Measurements from ENCODE around the gene GHR.
A peak's percentile ranks its signal among the peaks of the same experiment; 100 is the strongest.

Gene GHR

GRCh38 chr5:42390115-42390514, 33.1 kb upstream of the GHR start:
- H3K4me3 ChIP-seq (ENCODE audit: low read depth, low read length) = no peak overlapping the region
- no peaks in the 10 kb centered on the region for H3K9me3 ChIP-seq (ENCODE audit: control insufficient read depth, insufficient read depth, low read depth, low read length)
- no peak overlapping the region for H3K27ac ChIP-seq (ENCODE audit: extremely low read depth, low read depth, low read length)
- POLR2A ChIA-PET = no interaction called here
- CTCF ChIA-PET = no interaction called here
- no peaks in the 10 kb centered on the region for H3K36me3 ChIP-seq (ENCODE audit: control insufficient read depth in 2 of 2, insufficient read depth in 1 of 2, low read length in 2 of 2)
- no peaks in the 10 kb centered on the region for H3K4me1 ChIP-seq (ENCODE audit: control insufficient read depth, insufficient read depth, low read length)
- TF ChIP-seq, protein P1, sequence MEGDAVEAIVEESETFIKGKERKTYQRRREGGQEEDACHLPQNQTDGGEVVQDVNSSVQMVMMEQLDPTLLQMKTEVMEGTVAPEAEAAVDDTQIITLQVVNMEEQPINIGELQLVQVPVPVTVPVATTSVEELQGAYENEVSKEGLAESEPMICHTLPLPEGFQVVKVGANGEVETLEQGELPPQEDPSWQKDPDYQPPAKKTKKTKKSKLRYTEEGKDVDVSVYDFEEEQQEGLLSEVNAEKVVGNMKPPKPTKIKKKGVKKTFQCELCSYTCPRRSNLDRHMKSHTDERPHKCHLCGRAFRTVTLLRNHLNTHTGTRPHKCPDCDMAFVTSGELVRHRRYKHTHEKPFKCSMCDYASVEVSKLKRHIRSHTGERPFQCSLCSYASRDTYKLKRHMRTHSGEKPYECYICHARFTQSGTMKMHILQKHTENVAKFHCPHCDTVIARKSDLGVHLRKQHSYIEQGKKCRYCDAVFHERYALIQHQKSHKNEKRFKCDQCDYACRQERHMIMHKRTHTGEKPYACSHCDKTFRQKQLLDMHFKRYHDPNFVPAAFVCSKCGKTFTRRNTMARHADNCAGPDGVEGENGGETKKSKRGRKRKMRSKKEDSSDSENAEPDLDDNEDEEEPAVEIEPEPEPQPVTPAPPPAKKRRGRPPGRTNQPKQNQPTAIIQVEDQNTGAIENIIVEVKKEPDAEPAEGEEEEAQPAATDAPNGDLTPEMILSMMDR (tag by site-specific recombination; IDR thresholded peaks at IDR 0.05) = no peak
- TF ChIP-seq ZFP37 (tag by site-specific recombination; IDR thresholded peaks at IDR 0.05) = no peak
- TF ChIP-seq ZNF16 (tag by site-specific recombination; IDR thresholded peaks at IDR 0.05; ENCODE audit: low read depth) = no peak
- TF ChIP-seq, protein P2, sequence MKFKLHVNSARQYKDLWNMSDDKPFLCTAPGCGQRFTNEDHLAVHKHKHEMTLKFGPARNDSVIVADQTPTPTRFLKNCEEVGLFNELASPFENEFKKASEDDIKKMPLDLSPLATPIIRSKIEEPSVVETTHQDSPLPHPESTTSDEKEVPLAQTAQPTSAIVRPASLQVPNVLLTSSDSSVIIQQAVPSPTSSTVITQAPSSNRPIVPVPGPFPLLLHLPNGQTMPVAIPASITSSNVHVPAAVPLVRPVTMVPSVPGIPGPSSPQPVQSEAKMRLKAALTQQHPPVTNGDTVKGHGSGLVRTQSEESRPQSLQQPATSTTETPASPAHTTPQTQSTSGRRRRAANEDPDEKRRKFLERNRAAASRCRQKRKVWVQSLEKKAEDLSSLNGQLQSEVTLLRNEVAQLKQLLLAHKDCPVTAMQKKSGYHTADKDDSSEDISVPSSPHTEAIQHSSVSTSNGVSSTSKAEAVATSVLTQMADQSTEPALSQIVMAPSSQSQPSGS (tag by site-specific recombination; IDR thresholded peaks at IDR 0.05; ENCODE audit: low read depth) = no peak
- no peak for TF ChIP-seq ZXDB (tag by site-specific recombination; IDR thresholded peaks at IDR 0.05)
- TF ChIP-seq HOXC10 (CRISPR knock-in tag; IDR thresholded peaks at IDR 0.05) = no peak
- TF ChIP-seq, protein P3, sequence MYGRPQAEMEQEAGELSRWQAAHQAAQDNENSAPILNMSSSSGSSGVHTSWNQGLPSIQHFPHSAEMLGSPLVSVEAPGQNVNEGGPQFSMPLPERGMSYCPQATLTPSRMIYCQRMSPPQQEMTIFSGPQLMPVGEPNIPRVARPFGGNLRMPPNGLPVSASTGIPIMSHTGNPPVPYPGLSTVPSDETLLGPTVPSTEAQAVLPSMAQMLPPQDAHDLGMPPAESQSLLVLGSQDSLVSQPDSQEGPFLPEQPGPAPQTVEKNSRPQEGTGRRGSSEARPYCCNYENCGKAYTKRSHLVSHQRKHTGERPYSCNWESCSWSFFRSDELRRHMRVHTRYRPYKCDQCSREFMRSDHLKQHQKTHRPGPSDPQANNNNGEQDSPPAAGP (tag by site-specific recombination; IDR thresholded peaks at IDR 0.05) = no peak
- TF ChIP-seq ZBTB17 (tag by site-specific recombination; IDR thresholded peaks at IDR 0.05) = no peak
- no peak for TF ChIP-seq PRDM4 (tag by site-specific recombination; IDR thresholded peaks at IDR 0.05)
- no peak for TF ChIP-seq ZNF645 (tag by site-specific recombination; IDR thresholded peaks at IDR 0.05)
- TF ChIP-seq ZNF529 (tag by site-specific recombination; IDR thresholded peaks at IDR 0.05; ENCODE audit: insufficient replicate concordance) = no peak
- TF ChIP-seq ZBTB7A (tag by site-specific recombination; IDR thresholded peaks at IDR 0.05; ENCODE audit: low read depth) = no peak
- no peak for TF ChIP-seq ZNF677 (tag by site-specific recombination; IDR thresholded peaks at IDR 0.05)
- TF ChIP-seq SP7 (tag by site-specific recombination; IDR thresholded peaks at IDR 0.05) = no peak
- no peak for TF ChIP-seq ZNF366 (tag by site-specific recombination; conservative IDR thresholded peaks at IDR 0.05)
- no peak for TF ChIP-seq SCRT1 (tag by site-specific recombination; IDR thresholded peaks at IDR 0.05; ENCODE audit: borderline replicate concordance)
- TF ChIP-seq ZNF623 (tag by site-specific recombination; IDR thresholded peaks at IDR 0.05) = no peak
- TF ChIP-seq ZNF394 (tag by site-specific recombination; IDR thresholded peaks at IDR 0.05; ENCODE audit: borderline replicate concordance) = no peak

DNA sequence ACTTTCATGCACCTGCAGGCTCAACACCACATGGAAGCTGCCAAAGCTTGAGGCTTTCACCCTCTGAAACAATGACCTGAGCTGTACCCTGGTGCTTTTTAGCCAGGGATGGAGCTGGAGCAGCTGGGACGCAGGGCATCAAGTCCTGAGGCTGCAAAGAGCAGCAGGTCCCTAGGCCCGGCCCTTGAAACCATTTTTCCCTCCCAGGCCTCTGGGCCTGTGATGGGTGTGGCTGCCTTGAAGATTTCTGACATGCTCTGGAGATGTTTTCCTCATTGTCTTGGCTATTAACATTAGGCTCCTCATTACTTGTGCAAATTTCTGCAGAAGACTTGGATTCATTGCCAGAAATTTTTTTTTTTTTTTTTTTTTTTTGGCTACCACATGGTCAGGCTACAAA, 30.3 kb upstream of the GHR start:
- Histone ChIP-seq H3K9me3 (ENCODE audit: control insufficient read depth, insufficient read depth, low read depth, low read length) (no peaks in the 10 kb centered on the region), H3K4me1 (ENCODE audit: control insufficient read depth, insufficient read depth, low read length) (no peaks in the 10 kb centered on the region), H3K27ac (ENCODE audit: extremely low read depth, low read depth, low read length) (no peak overlapping the region), H3K4me3 (ENCODE audit: low read depth, low read length) (no peak overlapping the region), H3K36me3 (ENCODE audit: control insufficient read depth in 2 of 2, insufficient read depth in 1 of 2, low read length in 2 of 2) (no peaks in the 10 kb centered on the region)
- TF ChIP-seq SETDB1 (IDR thresholded peaks at IDR 0.05; ENCODE audit: insufficient read length, low read length) (peak; percentile 35), ZBTB20 (tag by site-specific recombination; IDR thresholded peaks at IDR 0.05) (no peak), PBX3 (CRISPR knock-in tag; IDR thresholded peaks at IDR 0.05) (no peak), ZNF791 (tag by site-specific recombination; IDR thresholded peaks at IDR 0.05) (no peak), ZNF529 (tag by site-specific recombination; IDR thresholded peaks at IDR 0.05; ENCODE audit: insufficient replicate concordance) (no peak), ZNF585B (tag by site-specific recombination; IDR thresholded peaks at IDR 0.05) (peak; percentile 88), ZNF341 (tag by site-specific recombination; IDR thresholded peaks at IDR 0.05; ENCODE audit: low read depth) (no peak), ZNF221 (tag by site-specific recombination; IDR thresholded peaks at IDR 0.05; ENCODE audit: borderline replicate concordance) (no peak), ZNF266 (tag by site-specific recombination; IDR thresholded peaks at IDR 0.05; ENCODE audit: low read depth) (no peak), ZFP69B (tag by site-specific recombination; IDR thresholded peaks at IDR 0.05) (no peak)
- CTCF ChIA-PET = no interaction called here
- POLR2A ChIA-PET = no interaction called here
